Trophoblast cell (in vitro differentiated cells and primary cell): ENCODE results near the gene SELP.

Source experiments
- DNase-seq, 2 donors: peaks; one replicate each; pipeline ENCODE4 v3.0.0-alpha.2; 2016
- H2AFZ ChIP-seq: 2 replicates; pipeline ENCODE4 v1.6.1; 2013; ENCODE audit warnings: low read length, moderate library complexity, mild to moderate bottlenecking; ENCODE audit not compliant: insufficient read depth, poor library complexity
- H2AK5ac ChIP-seq: 2 replicates; pipeline ENCODE4 v1.6.1; 2013; ENCODE audit warnings: mild to moderate bottlenecking, low read length
- H2BK120ac ChIP-seq: 2 replicates; pipeline ENCODE4 v1.6.1; 2013; ENCODE audit warnings: low read length, mild to moderate bottlenecking, moderate library complexity; ENCODE audit not compliant: insufficient read depth, poor library complexity
- H2BK12ac ChIP-seq: 2 replicates; pipeline ENCODE4 v1.6.1; 2013; ENCODE audit warnings: mild to moderate bottlenecking, low read length, moderate library complexity
- H2BK5ac ChIP-seq: 2 replicates; pipeline ENCODE4 v1.6.1; 2013; ENCODE audit warnings: low read length, low read depth, moderate library complexity, mild to moderate bottlenecking; ENCODE audit not compliant: poor library complexity
- H3K14ac ChIP-seq: 2 replicates; pipeline ENCODE4 v1.6.1; 2013; ENCODE audit warnings: mild to moderate bottlenecking, low read length
- H3K18ac ChIP-seq: 2 replicates; pipeline ENCODE4 v1.6.1; 2013; ENCODE audit warnings: mild to moderate bottlenecking, low read length
- H3K23ac ChIP-seq: 2 replicates; pipeline ENCODE4 v1.6.1; 2013; ENCODE audit warnings: low read length
- H3K27ac ChIP-seq: 2 replicates; pipeline ENCODE4 v1.5.1; 2013; ENCODE audit warnings: low read depth, mild to moderate bottlenecking, inconsistent platforms, low read length, moderate library complexity
- H3K27me3 ChIP-seq: 2 replicates; pipeline ENCODE4 v1.6.1; 2013; ENCODE audit warnings: inconsistent platforms, mild to moderate bottlenecking, low read length, moderate library complexity; ENCODE audit not compliant: insufficient read depth
- H3K36me3 ChIP-seq, 2 experiments: 1 replicate in 1 of 2; 2 replicates in 1 of 2; pipeline ENCODE4 v1.6.1; 2013; ENCODE audit warnings: low read length in 2 of 2, mild to moderate bottlenecking in 2 of 2, moderate library complexity in 1 of 2; ENCODE audit not compliant: insufficient read depth in 2 of 2, control insufficient read depth in 1 of 2
- H3K4ac ChIP-seq: 2 replicates; pipeline ENCODE4 v1.6.1; 2013; ENCODE audit warnings: low read depth, mild to moderate bottlenecking, low read length, moderate library complexity
- H3K4me1 ChIP-seq, 2 experiments: 1 replicate in 1 of 2; 2 replicates in 1 of 2; pipeline ENCODE4 v1.6.1; 2013; ENCODE audit warnings: low read length in 2 of 2, mild to moderate bottlenecking in 2 of 2, moderate library complexity in 1 of 2; ENCODE audit not compliant: insufficient read depth in 2 of 2, control insufficient read depth in 1 of 2
- H3K4me2 ChIP-seq: 2 replicates; pipeline ENCODE4 v1.6.1; 2013; ENCODE audit warnings: inconsistent platforms, mild to moderate bottlenecking, low read length, moderate library complexity
- H3K4me3 ChIP-seq: 2 replicates; pipeline ENCODE4 v1.5.1; 2013; ENCODE audit warnings: mild to moderate bottlenecking, low read depth, low read length, inconsistent platforms
- H3K79me1 ChIP-seq: one replicate; pipeline ENCODE4 v1.6.1; 2013; ENCODE audit warnings: low read length
- H3K79me2 ChIP-seq: 2 replicates; pipeline ENCODE4 v1.6.1; 2013; ENCODE audit warnings: low read length, mild to moderate bottlenecking; ENCODE audit not compliant: control insufficient read depth, insufficient read depth, poor library complexity
- H3K9ac ChIP-seq: 2 replicates; pipeline ENCODE4 v1.6.1; 2013; ENCODE audit warnings: mild to moderate bottlenecking, low read length
- H3K9me3 ChIP-seq: 2 replicates; pipeline ENCODE4 v1.6.1; 2013; ENCODE audit warnings: low read depth, mild to moderate bottlenecking, control low read depth, inconsistent platforms, low read length; ENCODE audit not compliant: insufficient read depth
- H4K12ac ChIP-seq: 2 replicates; pipeline ENCODE4 v1.6.1; 2013; ENCODE audit warnings: low read depth, mild to moderate bottlenecking, low read length, moderate library complexity
- H4K8ac ChIP-seq: 2 replicates; pipeline ENCODE4 v1.6.1; 2013; ENCODE audit warnings: low read depth, mild to moderate bottlenecking, low read length, moderate library complexity
- H4K91ac ChIP-seq: one replicate; pipeline ENCODE4 v1.6.1; 2013; ENCODE audit warnings: low read depth, mild to moderate bottlenecking, low read length, moderate library complexity
- WGBS: extraction: QIAGEN DNeasy Blood & Tissue Kit; methylation state at CpG from one replicate; pipeline ENCODE4 v1.1.7; 2013; ENCODE audit warnings: missing lambda C conversion rate; ENCODE audit not compliant: insufficient read length, insufficient coverage; ENCODE audit errors: extremely low coverage; 5-methylcytosine and 5-hydroxymethylcytosine counted together

Gene SELP

DNA sequence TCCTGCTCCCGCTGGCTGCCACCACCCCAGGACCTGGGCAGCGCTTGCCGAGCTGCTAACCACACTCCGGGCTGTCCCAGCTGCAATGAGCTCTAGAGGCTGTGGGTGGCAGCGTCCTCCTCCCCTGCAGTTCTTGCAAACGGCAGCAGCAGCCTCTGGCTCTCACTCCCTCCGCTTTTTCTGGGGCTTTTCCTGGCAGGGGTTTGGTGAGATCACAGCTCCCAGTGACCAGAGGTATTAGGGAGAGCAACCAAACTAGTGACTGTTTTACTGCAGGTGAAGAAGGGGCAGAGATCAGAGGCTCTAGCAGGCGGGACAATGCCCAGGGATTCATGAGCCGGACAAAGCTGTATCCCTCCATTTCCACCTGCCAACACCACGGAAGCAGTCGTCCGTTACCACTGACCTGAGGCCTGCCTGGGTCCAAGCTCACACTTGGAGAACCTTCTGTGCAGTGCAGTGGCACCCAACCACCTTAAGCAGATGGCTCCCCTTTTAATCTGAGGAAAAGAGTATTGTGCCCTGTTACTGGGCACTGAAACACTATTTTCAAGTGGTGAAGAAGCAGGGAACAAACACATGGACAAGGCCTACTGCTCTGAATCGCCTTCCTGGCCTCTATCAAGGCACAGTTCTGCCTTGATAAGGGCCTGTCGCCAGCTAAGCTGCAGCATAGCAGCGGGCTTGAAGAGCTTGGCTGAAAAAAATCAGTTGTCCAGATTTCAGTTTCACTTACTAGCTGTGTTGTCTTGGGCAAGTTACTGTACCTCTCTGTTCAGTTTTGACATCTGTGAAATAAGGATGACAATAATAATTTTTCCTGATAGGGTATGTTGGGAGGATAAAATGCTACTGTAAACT is 43.3 kb downstream of the SELP start, which contains the start of gene F5:
Gene F5, minus strand, starts transcription at position 87 of the 861 bp plus-strand sequence. CDS start 95 bp downstream, outside the sequence.
- Histone ChIP-seq H3K79me1 (no peaks in the 10 kb centered on the region), H3K9me3 (no peaks in the 10 kb centered on the region), H3K4me2 (peak within 1 kb of the TSS; percentile 50), H3K36me3 (no peaks in the 10 kb centered on the region), H3K4me3 (no peak within 1 kb of the TSS), H2AFZ (peak within 1 kb of the TSS; percentile 7), H2AK5ac (no peak within 1 kb of the TSS), H3K79me2 (no peaks in the 10 kb centered on the region), H3K4ac (no peak within 1 kb of the TSS), H4K91ac (no peak within 1 kb of the TSS), H3K14ac (no peak within 1 kb of the TSS), H4K8ac (no peak within 1 kb of the TSS), H3K27ac (no peak within 1 kb of the TSS), H3K23ac (no peak within 1 kb of the TSS), H3K27me3 (no peaks in the 10 kb centered on the region), H3K4me1 (peaks cover 0 to 4% of the 10 kb centered on the region in 2 experiments), H2BK120ac (no peak within 1 kb of the TSS), H3K18ac (no peak within 1 kb of the TSS), H4K12ac (no peak within 1 kb of the TSS), H3K9ac (no peak within 1 kb of the TSS), H2BK12ac (peak within 1 kb of the TSS; percentile 5), H2BK5ac (no peak within 1 kb of the TSS)
- no CpG with 5 or more reads among the region's 15 CpGs for WGBS
- peak; percentile 48 to 51 for DNase-seq

DNA sequence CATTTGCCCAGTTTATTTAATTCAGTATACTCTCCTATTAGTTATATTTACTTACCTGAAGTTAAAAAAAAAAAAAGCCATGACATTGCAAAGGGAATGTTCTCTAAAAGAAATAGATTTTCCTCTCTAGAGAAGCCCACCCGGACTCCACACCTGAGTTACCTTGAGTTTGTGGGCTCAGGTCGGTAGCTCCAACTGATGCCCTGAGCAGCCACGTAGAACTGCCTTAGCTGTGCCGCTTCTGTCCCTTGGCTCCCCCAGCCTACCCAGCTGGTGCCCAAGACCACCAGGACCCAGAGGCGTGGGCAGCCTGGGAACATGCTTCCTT is 43.9 kb downstream of the SELP start:
- Histone ChIP-seq H2BK120ac (no peak overlapping the region), H4K12ac (no peak overlapping the region), H3K14ac (no peak overlapping the region), H3K4me3 (no peak overlapping the region), H4K91ac (no peak overlapping the region), H2BK12ac (peak overlapping the region; percentile 5), H3K79me1 (no peaks in the 10 kb centered on the region), H3K18ac (no peak overlapping the region), H3K36me3 (no peaks in the 10 kb centered on the region), H2AFZ (peak overlapping the region; percentile 7), H3K9me3 (no peaks in the 10 kb centered on the region), H4K8ac (no peak overlapping the region), H3K27ac (no peak overlapping the region), H3K79me2 (no peaks in the 10 kb centered on the region), H2BK5ac (no peak overlapping the region), H2AK5ac (no peak overlapping the region), H3K9ac (no peak overlapping the region), H3K4me2 (peak overlapping the region; percentile 50), H3K27me3 (no peaks in the 10 kb centered on the region), H3K4ac (no peak overlapping the region), H3K23ac (no peak overlapping the region), H3K4me1 (peaks cover 0 to 4% of the 10 kb centered on the region in 2 experiments)
- no CpG with 5 or more reads among the region's 5 CpGs for WGBS
- DNase-seq = no peak

DNA sequence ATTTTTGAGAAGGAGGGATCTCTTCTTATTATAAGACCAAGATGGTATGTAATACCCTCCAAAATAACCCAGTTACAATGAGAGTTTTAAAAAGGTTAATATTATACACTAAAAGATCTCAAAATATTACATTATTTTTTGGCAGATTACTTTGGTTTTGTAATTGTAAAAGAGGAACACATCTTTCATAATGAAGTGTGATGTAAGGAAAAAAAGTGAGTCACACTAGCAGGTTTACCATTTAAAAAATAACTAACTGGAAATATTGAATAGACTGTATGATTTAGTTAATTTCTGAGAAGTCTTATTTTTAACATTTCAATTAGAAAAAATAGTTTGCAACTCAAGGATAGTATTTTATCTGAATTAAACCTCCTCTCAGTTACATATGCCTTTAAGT is 44.7 kb downstream of the SELP start:
- no peak overlapping the region for H3K9ac ChIP-seq
- H3K23ac ChIP-seq = no peak overlapping the region
- DNase-seq = peak in 1 of 2 donors; percentile 13
- no peaks in the 10 kb centered on the region for H3K79me2 ChIP-seq
- peaks cover 0 to 4% of the 10 kb centered on the region in 2 experiments for H3K4me1 ChIP-seq
- H4K12ac ChIP-seq = no peak overlapping the region
- H3K4me3 ChIP-seq = no peak overlapping the region
- H4K91ac ChIP-seq = no peak overlapping the region
- no peak overlapping the region for H4K8ac ChIP-seq
- H3K79me1 ChIP-seq = no peaks in the 10 kb centered on the region
- no peak overlapping the region for H3K14ac ChIP-seq
- H2AFZ ChIP-seq = no peak overlapping the region
- no peak overlapping the region for H2BK12ac ChIP-seq
- H3K27ac ChIP-seq = no peak overlapping the region
- H3K27me3 ChIP-seq = no peaks in the 10 kb centered on the region
- no peak overlapping the region for H2BK5ac ChIP-seq
- no peak overlapping the region for H3K4ac ChIP-seq
- H2BK120ac ChIP-seq = no peak overlapping the region
- H3K9me3 ChIP-seq = no peaks in the 10 kb centered on the region
- no peak overlapping the region for H2AK5ac ChIP-seq
- H3K4me2 ChIP-seq = no peak overlapping the region
- no peaks in the 10 kb centered on the region for H3K36me3 ChIP-seq
- no peak overlapping the region for H3K18ac ChIP-seq

- Histone ChIP-seq H3K27ac (no peak overlapping the region), H3K79me1 (no peaks in the 10 kb centered on the region), H3K79me2 (no peaks in the 10 kb centered on the region), H4K12ac (no peak overlapping the region), H3K9ac (no peak overlapping the region), H2BK12ac (no peak overlapping the region), H2AFZ (no peak overlapping the region), H3K27me3 (no peaks in the 10 kb centered on the region), H4K8ac (peak overlapping the region; percentile 42), H4K91ac (peak overlapping the region; percentile 21), H2BK5ac (no peak overlapping the region), H3K18ac (no peak overlapping the region), H3K4me1 (peaks cover 0 to 4% of the 10 kb centered on the region in 2 experiments), H2AK5ac (no peak overlapping the region), H2BK120ac (no peak overlapping the region), H3K36me3 (no peaks in the 10 kb centered on the region), H3K14ac (no peak overlapping the region), H3K23ac (no peak overlapping the region), H3K9me3 (no peaks in the 10 kb centered on the region), H3K4me3 (no peak overlapping the region), H3K4ac (no peak overlapping the region), H3K4me2 (no peak overlapping the region)
- peak; percentile 47 to 54 for DNase-seq
- no CpG with 5 or more reads among the region's 4 CpGs for WGBS
These were observed 45.3 kb downstream of the SELP start for GRCh38 chr1:169584483-169585144.
